GM18519 (cell line): Measurements from ENCODE around the gene HAGHL.
A peak's percentile ranks its signal among the peaks of the same experiment; 100 is the strongest.

Experiments used
- ATAC-seq: cut with Tn5 transposase; IDR thresholded peaks from one replicate; pipeline ENCODE4 v1.9.1; 2021; ENCODE audit warnings: mild to moderate bottlenecking, moderate library complexity; ENCODE audit not compliant: unreplicated experiment, low FRiP score

Gene HAGHL, protein sequence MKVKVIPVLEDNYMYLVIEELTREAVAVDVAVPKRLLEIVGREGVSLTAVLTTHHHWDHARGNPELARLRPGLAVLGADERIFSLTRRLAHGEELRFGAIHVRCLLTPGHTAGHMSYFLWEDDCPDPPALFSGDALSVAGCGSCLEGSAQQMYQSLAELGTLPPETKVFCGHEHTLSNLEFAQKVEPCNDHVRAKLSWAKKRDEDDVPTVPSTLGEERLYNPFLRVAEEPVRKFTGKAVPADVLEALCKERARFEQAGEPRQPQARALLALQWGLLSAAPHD

DNA sequence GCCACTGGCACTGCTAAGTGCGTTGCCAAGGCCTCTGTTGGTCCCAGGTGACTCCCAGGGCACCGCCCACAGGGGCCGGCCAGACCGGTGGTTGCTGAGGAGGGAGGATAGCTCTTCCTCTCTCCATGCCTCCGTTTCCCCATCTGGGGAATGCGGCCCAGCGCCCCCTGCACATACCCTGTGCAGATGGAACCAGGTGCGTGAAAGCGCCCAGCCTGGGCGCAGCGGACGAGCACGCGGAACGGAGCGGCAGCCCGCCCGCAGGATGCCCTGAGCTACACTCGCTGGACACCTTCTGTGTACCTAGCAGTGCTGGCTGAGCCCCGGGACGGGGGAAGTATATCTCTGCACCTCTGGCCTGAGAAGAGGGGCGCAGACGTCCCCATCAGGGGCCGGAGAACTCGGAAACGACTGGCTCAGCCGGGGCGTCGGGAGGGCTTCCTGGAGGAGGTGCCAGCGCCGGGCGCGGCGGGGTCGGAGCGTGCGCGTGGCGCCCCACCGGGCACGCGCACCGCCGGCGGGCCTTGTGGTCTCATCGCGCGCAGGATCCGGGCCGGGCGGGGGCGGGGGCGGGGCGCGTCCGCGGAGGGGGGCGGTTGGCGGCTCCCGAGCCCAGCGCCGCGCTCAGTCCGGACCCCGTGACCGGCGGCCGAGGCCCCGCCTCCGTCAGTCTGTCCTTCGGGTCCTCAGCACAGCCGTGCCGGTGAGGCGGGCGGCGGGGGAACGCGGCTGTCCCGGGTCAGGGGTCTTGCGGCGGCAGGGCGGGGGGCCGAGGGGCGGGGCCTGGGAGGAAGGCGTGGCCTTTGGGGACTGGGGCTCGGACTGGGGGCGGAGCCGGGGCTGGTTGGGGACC lies at the start of gene HAGHL, which contains the start of gene CCDC78:
Gene HAGHL (plus strand): TSS at position 669 of the 853 bp plus-strand sequence. CDS start 404 bp downstream, outside the sequence.
Gene CCDC78 (minus strand): TSS at position 6 of the 853 bp plus-strand sequence. CDS start 76 bp downstream, outside the sequence.
- ATAC-seq, result no peak

- no peak for ATAC-seq
Measured at GRCh38 chr16:677316-678190, 49.4 kb upstream of the HAGHL start.

- ATAC-seq, result no peak
Measured at GRCh38 chr16:678209-678857, 48.6 kb upstream of the HAGHL start.

GRCh38 chr16:678858-679813 lies 47.8 kb upstream of the HAGHL start:
- no peak for ATAC-seq

GRCh38 chr16:679814-680624 lies 46.9 kb upstream of the HAGHL start, which contains the start of gene STUB1:
TSS of gene STUB1 (plus strand) at chr16:680410. CDS start at chr16:680526, 116 bp downstream.
- peak; percentile 24 for ATAC-seq

DNA sequence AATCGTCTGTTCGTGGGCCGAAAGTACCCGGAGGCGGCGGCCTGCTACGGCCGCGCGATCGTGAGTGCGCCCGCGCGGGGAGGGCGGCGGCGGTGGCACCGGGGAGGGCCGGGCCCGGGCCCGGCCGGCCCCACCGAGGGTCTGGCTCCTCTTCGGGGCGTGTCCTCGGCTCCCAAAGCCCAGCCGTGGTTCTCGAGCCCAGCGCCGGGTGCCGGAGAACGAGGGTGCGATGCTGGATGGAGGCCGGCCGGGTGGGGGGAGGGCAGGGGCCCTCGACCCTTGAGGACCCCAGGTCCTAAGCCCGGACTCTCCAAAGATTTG lies 46.3 kb upstream of the HAGHL start:
- ATAC-seq, result no peak

- ATAC-seq, result no peak
Measured at GRCh38 chr16:680967-681745, 45.8 kb upstream of the HAGHL start.

DNA sequence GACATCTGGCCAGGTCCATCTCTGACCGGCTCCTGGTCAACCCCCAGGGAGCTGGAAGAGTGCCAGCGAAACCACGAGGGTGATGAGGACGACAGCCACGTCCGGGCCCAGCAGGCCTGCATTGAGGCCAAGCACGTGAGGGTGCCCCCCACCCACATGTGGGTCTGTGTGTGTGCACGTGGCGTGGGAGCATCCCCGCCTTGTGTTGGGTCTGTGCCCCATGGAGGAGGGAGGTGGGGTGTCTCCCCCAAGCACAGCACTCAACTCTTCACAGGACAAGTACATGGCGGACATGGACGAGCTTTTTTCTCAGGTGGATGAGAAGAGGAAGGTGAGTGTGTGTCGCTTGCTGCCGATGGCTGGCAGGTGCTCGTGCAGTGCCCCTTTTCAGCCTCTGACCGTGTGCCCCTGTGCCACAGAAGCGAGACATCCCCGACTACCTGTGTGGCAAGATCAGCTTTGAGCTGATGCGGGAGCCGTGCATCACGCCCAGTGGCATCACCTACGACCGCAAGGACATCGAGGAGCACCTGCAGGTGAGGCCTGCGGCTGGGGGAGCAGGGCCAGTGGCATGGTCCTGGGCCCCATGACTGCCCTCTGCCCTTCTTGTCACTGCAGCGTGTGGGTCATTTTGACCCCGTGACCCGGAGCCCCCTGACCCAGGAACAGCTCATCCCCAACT lies 45.0 kb upstream of the HAGHL start:
- ATAC-seq, result no peak

DNA sequence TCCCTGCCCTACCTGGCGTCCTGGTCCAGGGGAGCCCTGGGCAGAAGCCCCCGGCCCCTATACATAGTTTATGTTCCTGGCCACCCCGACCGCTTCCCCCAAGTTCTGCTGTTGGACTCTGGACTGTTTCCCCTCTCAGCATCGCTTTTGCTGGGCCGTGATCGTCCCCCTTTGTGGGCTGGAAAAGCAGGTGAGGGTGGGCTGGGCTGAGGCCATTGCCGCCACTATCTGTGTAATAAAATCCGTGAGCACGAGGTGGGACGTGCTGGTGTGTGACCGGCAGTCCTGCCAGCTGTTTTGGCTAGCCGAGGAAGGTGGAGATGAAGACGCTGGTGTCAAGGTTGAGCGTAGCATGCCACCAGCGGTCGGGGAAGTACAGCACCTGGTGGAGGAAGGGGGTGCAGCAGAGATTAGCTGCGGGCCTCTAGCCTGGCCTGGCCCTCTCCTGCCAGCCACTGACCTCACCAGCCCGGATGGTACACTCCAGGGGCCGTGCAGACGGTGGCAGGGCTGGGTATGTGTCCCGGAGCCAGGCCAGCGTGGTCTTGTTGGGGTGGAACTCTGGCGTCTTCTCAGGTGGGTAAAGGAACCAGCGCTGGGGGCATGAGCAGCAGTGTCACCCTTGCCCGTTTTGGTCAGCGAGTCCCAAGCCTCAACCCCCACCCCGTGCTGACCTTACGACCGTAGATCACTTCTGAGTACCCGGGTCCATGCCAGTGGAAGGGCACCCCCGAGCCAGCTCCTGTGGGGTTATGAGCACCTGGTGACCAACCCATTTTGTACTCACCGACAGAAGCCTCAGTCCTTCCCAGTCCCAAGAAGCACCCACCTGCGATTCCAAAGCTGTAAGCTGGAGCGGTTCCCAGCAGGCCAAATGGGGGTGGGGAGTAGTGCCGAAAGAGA lies 44.2 kb upstream of the HAGHL start:
- ATAC-seq, result no peak

DNA sequence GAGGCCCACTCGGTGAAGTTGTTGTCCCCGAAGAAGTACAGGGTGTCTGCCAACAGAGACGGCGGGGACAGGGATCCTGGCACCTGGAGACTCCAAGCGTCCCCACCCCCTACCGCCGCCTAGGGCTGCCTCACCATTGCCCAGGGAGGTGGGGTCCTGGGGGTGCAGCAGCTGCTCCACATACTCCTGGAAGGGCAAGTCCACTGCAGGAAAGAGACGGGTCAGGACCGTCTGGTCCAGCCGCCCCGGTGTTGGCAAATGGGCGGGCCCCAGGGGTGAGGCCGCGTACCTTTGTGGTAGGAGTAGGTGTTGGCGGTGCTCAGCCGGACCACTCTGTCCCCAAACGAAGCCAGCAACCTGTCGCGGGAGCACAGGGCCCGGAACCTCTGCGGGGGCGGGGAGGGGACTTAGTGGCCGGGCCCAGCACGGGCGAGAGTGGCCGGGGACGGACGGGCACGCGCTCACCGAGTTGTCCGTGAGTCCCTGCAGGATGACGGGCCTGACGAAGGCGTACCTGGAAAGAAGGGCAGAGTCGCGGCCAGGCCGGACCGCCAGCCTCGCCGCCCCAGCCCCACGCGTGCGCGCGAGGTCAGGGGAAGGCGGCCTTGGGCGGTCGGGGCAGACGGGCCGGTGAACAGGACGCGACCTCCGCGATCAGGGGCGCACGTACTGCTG lies 43.4 kb upstream of the HAGHL start:
- no peak for ATAC-seq

- ATAC-seq, result peak; percentile 55
Measured at GRCh38 chr16:684071-684794, 42.7 kb upstream of the HAGHL start, which contains the start of gene JMJD8. TSS of gene JMJD8 (minus strand) at chr16:684334. CDS start at chr16:684319, 15 bp downstream.

- ATAC-seq, result no peak
Measured at GRCh38 chr16:684961-685696, 41.8 kb upstream of the HAGHL start.

DNA sequence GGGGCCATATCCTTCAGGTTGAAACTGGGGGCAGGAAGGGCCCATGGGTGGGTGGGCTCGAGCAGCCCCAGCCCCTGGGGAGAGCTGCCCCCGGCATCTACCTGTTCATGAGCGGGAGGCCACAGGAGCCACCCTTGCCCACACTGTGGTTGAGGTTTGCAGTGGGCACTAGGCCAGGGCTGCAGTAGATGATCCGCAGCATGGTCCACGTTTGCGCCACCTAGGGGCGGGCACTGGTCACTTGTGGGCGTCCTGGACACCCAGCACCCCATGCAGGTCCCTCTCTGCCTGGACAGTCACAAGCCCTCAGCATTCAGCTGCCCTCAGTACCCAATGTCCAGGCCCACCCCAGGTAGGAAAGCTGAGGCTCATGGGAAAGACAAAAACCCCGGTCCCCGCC lies 40.9 kb upstream of the HAGHL start:
- no peak for ATAC-seq
